Smooth muscle cell of trachea (primary cell): ENCODE measurements around the gene DCT. TPM values are rescaled to one million over a fixed set of nuclear protein-coding genes. Genes with fewer than 3 reads are reported as not detected.

Experiments
- total RNA-seq: library from RNA; depleted of rRNA; stranded (reverse); fragments of >200 nt; gene quantifications from 2 replicates; pipeline ENCODE4 v1.2.1, GENCODE V29; 2014

Gene DCT
- total RNA-seq: 0.17 TPM in 1 of 2 replicates, not detected in the other

DNA sequence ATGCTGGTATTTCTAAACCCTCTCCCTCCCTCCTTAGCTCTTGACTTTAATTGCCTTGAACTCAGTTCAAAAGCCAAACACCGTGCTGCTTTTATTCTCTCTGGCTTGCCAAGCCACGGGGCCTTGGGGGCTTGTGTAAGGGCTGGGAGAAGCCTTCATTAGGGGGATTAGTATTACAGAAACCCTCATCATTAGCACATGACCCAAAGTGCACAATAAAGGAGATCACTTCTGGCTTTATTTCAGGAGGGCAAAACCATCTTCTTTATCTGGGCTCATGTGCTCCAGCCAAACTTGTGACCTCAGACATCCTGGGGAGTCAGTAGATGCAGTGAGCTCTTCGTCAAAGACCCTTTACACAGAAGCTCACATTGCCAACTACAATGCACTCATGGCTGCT, at the start of gene DCT:
Gene DCT (minus strand): TSS at position 67 of the 400 bp plus-strand sequence. CDS start 427 bp downstream, outside the sequence.

Other genes with a start within 250 kb of the DCT start
- 7.4 and 13.1 TPM in 2 replicates for gene TGDS, start 116.5 kb upstream of the DCT start, total RNA-seq
- 8.1 and 10.6 TPM in 2 replicates for gene GPR180, start 122.2 kb upstream of the DCT start, total RNA-seq
- not detected in 2 replicates for gene SOX21, start 232.9 kb upstream of the DCT start, total RNA-seq